ENCODE results near the gene TMEM81.

The TMEM81 gene, protein sequence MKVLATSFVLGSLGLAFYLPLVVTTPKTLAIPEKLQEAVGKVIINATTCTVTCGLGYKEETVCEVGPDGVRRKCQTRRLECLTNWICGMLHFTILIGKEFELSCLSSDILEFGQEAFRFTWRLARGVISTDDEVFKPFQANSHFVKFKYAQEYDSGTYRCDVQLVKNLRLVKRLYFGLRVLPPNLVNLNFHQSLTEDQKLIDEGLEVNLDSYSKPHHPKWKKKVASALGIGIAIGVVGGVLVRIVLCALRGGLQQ

DNA sequence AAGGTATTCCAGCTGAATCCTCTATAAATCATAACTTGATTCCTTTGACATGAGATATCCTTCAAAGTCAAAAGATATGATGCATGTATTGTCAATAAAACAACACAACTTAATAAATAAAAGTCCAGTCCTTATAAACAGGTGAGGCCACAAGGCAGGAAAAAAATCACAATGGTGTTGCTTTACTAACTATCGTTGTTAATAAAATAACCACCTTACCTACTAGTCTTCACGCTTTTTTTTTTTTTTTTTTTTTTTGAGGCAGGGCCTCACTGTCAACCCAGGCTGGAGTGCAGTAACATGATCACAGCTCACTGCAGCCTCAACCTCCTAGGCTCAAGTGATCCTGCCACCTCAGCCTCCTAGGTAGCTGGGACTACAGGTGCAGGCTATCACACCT lies at the start of gene TMEM81:
Gene TMEM81 (minus strand): TSS at position 101 of the 400 bp plus-strand sequence. CDS start 140 bp downstream, outside the sequence.
- TF ChIP-seq, protein P1, sequence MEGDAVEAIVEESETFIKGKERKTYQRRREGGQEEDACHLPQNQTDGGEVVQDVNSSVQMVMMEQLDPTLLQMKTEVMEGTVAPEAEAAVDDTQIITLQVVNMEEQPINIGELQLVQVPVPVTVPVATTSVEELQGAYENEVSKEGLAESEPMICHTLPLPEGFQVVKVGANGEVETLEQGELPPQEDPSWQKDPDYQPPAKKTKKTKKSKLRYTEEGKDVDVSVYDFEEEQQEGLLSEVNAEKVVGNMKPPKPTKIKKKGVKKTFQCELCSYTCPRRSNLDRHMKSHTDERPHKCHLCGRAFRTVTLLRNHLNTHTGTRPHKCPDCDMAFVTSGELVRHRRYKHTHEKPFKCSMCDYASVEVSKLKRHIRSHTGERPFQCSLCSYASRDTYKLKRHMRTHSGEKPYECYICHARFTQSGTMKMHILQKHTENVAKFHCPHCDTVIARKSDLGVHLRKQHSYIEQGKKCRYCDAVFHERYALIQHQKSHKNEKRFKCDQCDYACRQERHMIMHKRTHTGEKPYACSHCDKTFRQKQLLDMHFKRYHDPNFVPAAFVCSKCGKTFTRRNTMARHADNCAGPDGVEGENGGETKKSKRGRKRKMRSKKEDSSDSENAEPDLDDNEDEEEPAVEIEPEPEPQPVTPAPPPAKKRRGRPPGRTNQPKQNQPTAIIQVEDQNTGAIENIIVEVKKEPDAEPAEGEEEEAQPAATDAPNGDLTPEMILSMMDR (conservative IDR thresholded peaks at IDR 0.05), result no peak
- H3K27ac ChIP-seq, result no peak within 1 kb of the TSS

DNA sequence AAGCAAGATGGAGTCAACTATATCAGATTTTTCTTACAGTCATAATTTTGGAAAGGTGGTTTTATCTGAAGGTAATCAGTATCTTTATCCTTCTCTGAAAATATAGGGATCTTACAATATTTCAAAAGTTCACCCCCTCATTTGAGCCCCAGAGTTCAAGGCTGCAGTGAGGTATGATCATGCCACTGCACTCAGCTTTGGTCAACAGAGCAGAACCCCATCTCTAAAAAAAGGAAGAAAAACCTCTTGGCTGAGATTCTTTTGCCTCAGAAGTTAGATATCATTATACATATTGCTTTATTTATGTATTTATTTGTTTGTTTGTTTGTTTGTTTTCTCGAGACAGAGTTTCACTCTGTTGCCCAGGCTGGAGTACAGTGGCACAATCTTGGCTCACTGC lies 49.0 kb upstream of the TMEM81 start:
- TF ChIP-seq, protein P1 (conservative IDR thresholded peaks at IDR 0.05), result no peak
- H3K27ac ChIP-seq, result no peak overlapping the region

DNA sequence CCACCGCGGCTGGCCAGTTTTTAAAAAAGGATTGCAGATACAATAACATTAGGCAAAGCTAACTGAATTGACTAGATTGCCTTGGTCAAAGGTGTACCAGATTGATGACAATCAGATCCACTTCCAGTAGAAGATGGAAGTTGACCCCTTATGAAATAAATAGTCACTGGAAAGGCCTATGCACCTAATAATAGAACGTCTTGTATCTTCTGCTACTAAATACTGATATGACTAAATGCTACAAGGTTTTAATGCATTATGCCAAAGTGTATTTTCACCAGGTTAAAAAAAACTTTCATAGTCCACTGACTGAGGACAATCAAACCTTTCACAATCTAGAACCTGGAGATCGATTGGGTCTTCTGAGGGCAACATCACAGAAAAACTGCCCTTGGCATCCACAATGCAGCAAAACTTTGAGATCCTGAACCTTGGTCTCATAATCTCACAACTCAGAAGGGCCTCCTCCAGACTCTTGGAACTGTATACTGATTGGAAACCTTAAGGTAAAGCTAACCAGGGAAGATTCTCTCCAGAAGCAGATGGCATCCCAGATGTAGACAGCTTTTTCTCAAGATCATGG lies 45.3 kb upstream of the TMEM81 start:
- TF ChIP-seq, protein P1 (conservative IDR thresholded peaks at IDR 0.05), result no peak
- H3K27ac ChIP-seq, result no peak overlapping the region

DNA sequence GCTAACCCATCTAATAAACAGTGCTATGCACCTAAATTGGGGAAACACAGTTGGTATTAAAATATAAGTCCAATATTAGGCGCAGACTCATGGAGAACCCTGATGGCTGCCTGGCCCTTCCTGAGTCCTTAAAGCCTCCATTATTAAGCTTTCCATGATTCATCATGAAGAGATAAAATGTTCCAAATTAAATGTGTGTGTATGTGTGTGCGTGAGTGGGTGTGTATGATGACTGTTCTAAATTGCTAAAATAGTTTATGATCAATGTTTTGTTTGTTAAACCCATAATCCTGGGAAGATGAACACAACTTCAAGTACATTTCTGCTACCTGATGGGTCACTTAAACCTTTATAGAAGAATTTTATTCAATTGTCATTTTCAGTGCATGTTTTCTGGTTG lies 43.8 kb upstream of the TMEM81 start:
- H3K27ac ChIP-seq, result no peak overlapping the region
- TF ChIP-seq, protein P1 (conservative IDR thresholded peaks at IDR 0.05), result no peak

DNA sequence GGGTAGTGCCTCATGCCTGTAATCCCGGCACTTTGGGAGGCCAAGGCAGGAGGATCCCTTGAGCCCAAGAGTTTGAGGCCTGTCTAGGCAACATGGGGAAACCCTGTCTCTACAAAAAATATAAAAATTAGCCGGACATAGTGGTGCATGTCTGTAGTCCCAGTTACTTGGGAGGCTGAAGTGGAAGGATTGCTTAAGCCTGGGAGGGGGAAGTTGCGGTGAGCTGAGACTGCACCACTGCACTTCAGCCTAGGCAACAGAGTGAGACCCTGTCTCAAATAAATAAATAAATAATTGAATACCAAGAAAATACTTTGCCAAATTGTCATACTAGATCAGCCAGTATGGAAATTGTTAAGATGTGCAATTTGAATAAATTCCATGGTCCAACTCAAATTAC lies 43.4 kb upstream of the TMEM81 start:
- H3K27ac ChIP-seq, result no peak overlapping the region
- TF ChIP-seq, protein P1 (conservative IDR thresholded peaks at IDR 0.05), result no peak

DNA sequence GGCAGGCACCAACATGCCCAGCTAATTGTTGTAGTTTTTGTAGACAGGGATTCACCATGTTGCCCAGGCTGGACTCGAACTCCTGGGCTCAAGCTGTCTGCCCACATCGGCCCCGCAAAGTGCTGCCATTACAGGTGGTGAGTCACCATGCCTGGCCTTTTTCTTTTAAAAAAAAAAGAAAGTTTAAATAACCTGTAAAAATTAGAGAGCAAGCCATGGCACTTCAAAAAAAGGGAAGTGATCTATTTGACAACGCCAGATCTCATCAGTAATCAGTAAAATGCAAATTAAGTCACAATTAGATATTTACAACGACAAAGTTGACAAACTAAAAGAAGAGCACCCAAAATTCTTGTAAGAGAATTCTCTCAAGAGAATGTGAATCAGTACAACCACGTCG lies 40.5 kb upstream of the TMEM81 start:
- H3K27ac ChIP-seq, result no peak overlapping the region
- TF ChIP-seq, protein P1 (conservative IDR thresholded peaks at IDR 0.05), result no peak

DNA sequence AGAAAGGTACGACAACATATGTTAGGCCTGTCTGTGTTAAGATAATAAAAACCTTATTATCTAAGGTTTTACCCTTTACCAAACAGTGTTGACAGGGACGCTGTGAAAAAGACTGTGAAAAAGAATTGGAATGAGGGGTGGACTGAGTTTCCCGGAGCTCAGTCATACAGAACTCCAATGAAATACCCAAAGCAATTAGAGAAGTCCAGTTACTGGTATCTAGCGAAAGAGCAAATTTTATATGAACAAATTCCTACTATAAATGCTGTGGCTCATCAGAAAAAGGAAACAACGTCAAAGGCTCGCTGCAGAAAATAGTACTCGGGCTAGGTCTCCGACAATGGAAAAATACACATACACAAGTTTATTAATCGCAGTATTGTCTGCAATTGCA lies 38.2 kb upstream of the TMEM81 start:
- peak overlapping the region; percentile 94 for H3K27ac ChIP-seq
- TF ChIP-seq, protein P1 (conservative IDR thresholded peaks at IDR 0.05), result peak; percentile 59; the same call in 1 of the 2 replicates

All from VCaP (cell line).